HG02885 (cell line): Measurements from ENCODE around the gene GPR26.

ENCODE experiments used
- ATAC-seq: cut with Tn5 transposase; IDR thresholded peaks from one replicate; pipeline ENCODE4 v1.9.1; 2021; ENCODE audit warnings: mild to moderate bottlenecking; ENCODE audit not compliant: unreplicated experiment, poor library complexity

The GPR26 gene

GRCh38 chr10:123645016-123645415, 21.1 kb upstream of the GPR26 start:
- no peak for ATAC-seq

- no peak for ATAC-seq
Measured at GRCh38 chr10:123645615-123646014, 20.5 kb upstream of the GPR26 start.

GRCh38 chr10:123648595-123648994, 17.6 kb upstream of the GPR26 start:
- no peak for ATAC-seq

- no peak for ATAC-seq
Measured at GRCh38 chr10:123649676-123650075, 16.5 kb upstream of the GPR26 start.

GRCh38 chr10:123651421-123652047, 14.6 kb upstream of the GPR26 start:
- ATAC-seq = no peak

- ATAC-seq = no peak
Measured at GRCh38 chr10:123655751-123656150, 10.4 kb upstream of the GPR26 start.

GRCh38 chr10:123663522-123663921, 2.6 kb upstream of the GPR26 start:
- no peak for ATAC-seq

- ATAC-seq = no peak
Measured at GRCh38 chr10:123665491-123666286, 466 bp upstream of the GPR26 start.

- no peak for ATAC-seq
Measured at GRCh38 chr10:123669886-123670285, 3.7 kb downstream of the GPR26 start.

GRCh38 chr10:123673198-123673597, 7.0 kb downstream of the GPR26 start:
- ATAC-seq = no peak

- ATAC-seq = no peak
Measured at GRCh38 chr10:123674741-123675140, 8.6 kb downstream of the GPR26 start.

GRCh38 chr10:123675811-123676210, 9.7 kb downstream of the GPR26 start:
- ATAC-seq = no peak

- no peak for ATAC-seq
Measured at GRCh38 chr10:123677556-123677955, 11.4 kb downstream of the GPR26 start.

GRCh38 chr10:123678376-123678775, 12.2 kb downstream of the GPR26 start:
- no peak for ATAC-seq

GRCh38 chr10:123681285-123681684, 15.1 kb downstream of the GPR26 start:
- no peak for ATAC-seq

GRCh38 chr10:123682477-123682876, 16.3 kb downstream of the GPR26 start:
- ATAC-seq = no peak

GRCh38 chr10:123683459-123683858, 17.3 kb downstream of the GPR26 start:
- ATAC-seq = no peak

GRCh38 chr10:123683865-123684264, 17.7 kb downstream of the GPR26 start:
- no peak for ATAC-seq

GRCh38 chr10:123685260-123685659, 19.1 kb downstream of the GPR26 start:
- no peak for ATAC-seq

GRCh38 chr10:123687758-123688157, 21.6 kb downstream of the GPR26 start:
- ATAC-seq = no peak

GRCh38 chr10:123689880-123690279, 23.7 kb downstream of the GPR26 start:
- ATAC-seq = no peak
